ENCODE measurements around the gene OSBPL10. TPM values are rescaled to one million over a fixed set of nuclear protein-coding genes. Genes with fewer than 3 reads are reported as not detected.

OSBPL10 gene
- polyA plus RNA-seq, 3 donors from 2014 or later: 0.19 to 0.50 TPM; not detected in 1

GRCh38 chr3:31895471-31895870 lies 85.6 kb downstream of the OSBPL10 start:
- H3K36me3 Mint-ChIP-seq: no peaks in the 10 kb centered on the region
- no peak for DNase-seq
- no peak overlapping the region for H3K27ac Mint-ChIP-seq
- H3K4me3 Mint-ChIP-seq: no peak overlapping the region
- no peaks in the 10 kb centered on the region for H3K9me3 Mint-ChIP-seq
- peaks cover 0 to 10% (median 2%) of the 10 kb centered on the region in 3 donors for H3K27me3 Mint-ChIP-seq (ENCODE audit: low read depth in 3 of 3)
- no peaks in the 10 kb centered on the region for H3K4me1 Mint-ChIP-seq

- no peak overlapping the region for H3K4me3 Mint-ChIP-seq
Observed at GRCh38 chr3:31892916-31893573, 88.0 kb downstream of the OSBPL10 start.

GRCh38 chr3:31892500-31892899 lies 88.6 kb downstream of the OSBPL10 start:
- no peaks in the 10 kb centered on the region for H3K36me3 Mint-ChIP-seq
- no peaks in the 10 kb centered on the region for H3K9me3 Mint-ChIP-seq
- no peaks in the 10 kb centered on the region for H3K4me1 Mint-ChIP-seq
- H3K27ac Mint-ChIP-seq: no peak overlapping the region
- no peak overlapping the region for H3K4me3 Mint-ChIP-seq
- no peak for DNase-seq
- H3K27me3 Mint-ChIP-seq (ENCODE audit: low read depth in 3 of 3): peaks cover 2 to 10% (median 3%) of the 10 kb centered on the region in 3 donors

More at GRCh38 chr3:31892916-31893573, 88.0 kb downstream of the OSBPL10 start:
- H3K9me3 Mint-ChIP-seq: no peaks in the 10 kb centered on the region
- no peaks in the 10 kb centered on the region for H3K4me1 Mint-ChIP-seq
- H3K27me3 Mint-ChIP-seq (ENCODE audit: low read depth in 3 of 3): peaks cover 2 to 10% (median 3%) of the 10 kb centered on the region in 3 donors
- H3K36me3 Mint-ChIP-seq: no peaks in the 10 kb centered on the region
- no peak overlapping the region for H3K27ac Mint-ChIP-seq
- no peak for DNase-seq

GRCh38 chr3:31891876-31892455 lies 89.1 kb downstream of the OSBPL10 start:
- Mint-ChIP-seq H3K36me3 (no peaks in the 10 kb centered on the region), H3K9me3 (no peaks in the 10 kb centered on the region), H3K27me3 (ENCODE audit: low read depth in 3 of 3) (peaks cover 2 to 7% (median 3%) of the 10 kb centered on the region in 3 donors), H3K4me3 (no peak overlapping the region), H3K4me1 (no peaks in the 10 kb centered on the region), H3K27ac (no peak overlapping the region)
- no peak for DNase-seq

GRCh38 chr3:31890742-31891469 lies 90.2 kb downstream of the OSBPL10 start:
- Mint-ChIP-seq H3K36me3 (no peaks in the 10 kb centered on the region), H3K27ac (no peak overlapping the region)

GRCh38 chr3:31890007-31890406 lies 91.1 kb downstream of the OSBPL10 start:
- no peak for DNase-seq
- Mint-ChIP-seq H3K36me3 (no peaks in the 10 kb centered on the region), H3K27ac (no peak overlapping the region), H3K27me3 (ENCODE audit: low read depth in 3 of 3) (peaks cover 2 to 9% (median 3%) of the 10 kb centered on the region in 3 donors), H3K9me3 (no peaks in the 10 kb centered on the region), H3K4me3 (no peak overlapping the region), H3K4me1 (no peaks in the 10 kb centered on the region)

More at GRCh38 chr3:31890742-31891469, 90.2 kb downstream of the OSBPL10 start:
- peaks cover 2 to 7% (median 3%) of the 10 kb centered on the region in 3 donors for H3K27me3 Mint-ChIP-seq (ENCODE audit: low read depth in 3 of 3)
- H3K4me3 Mint-ChIP-seq: no peak overlapping the region
- H3K4me1 Mint-ChIP-seq: no peaks in the 10 kb centered on the region
- no peak for DNase-seq
- no peaks in the 10 kb centered on the region for H3K9me3 Mint-ChIP-seq

GRCh38 chr3:31885235-31885634 lies 95.8 kb downstream of the OSBPL10 start:
- Mint-ChIP-seq H3K9me3 (no peaks in the 10 kb centered on the region), H3K27me3 (ENCODE audit: low read depth in 3 of 3) (peaks cover 3 to 9% (median 5%) of the 10 kb centered on the region in 3 donors), H3K27ac (no peak overlapping the region), H3K4me3 (no peak overlapping the region), H3K36me3 (no peaks in the 10 kb centered on the region), H3K4me1 (no peaks in the 10 kb centered on the region)
- DNase-seq: no peak

GRCh38 chr3:31884251-31884650 lies 96.8 kb downstream of the OSBPL10 start:
- Mint-ChIP-seq H3K27ac (no peak overlapping the region), H3K27me3 (ENCODE audit: low read depth in 3 of 3) (peaks cover 2 to 10% (median 4%) of the 10 kb centered on the region in 3 donors), H3K9me3 (no peaks in the 10 kb centered on the region), H3K36me3 (no peaks in the 10 kb centered on the region), H3K4me3 (no peak overlapping the region), H3K4me1 (no peaks in the 10 kb centered on the region)
- DNase-seq: no peak

- Mint-ChIP-seq H3K4me3 (no peak overlapping the region), H3K4me1 (no peaks in the 10 kb centered on the region), H3K9me3 (no peaks in the 10 kb centered on the region), H3K27ac (no peak overlapping the region), H3K36me3 (no peaks in the 10 kb centered on the region), H3K27me3 (ENCODE audit: low read depth in 3 of 3) (peaks cover 2 to 10% (median 3%) of the 10 kb centered on the region in 3 donors)
- no peak for DNase-seq
Observed at GRCh38 chr3:31882895-31883294, 98.2 kb downstream of the OSBPL10 start.

- Mint-ChIP-seq H3K9me3 (no peaks in the 10 kb centered on the region), H3K4me1 (no peaks in the 10 kb centered on the region), H3K4me3 (no peak overlapping the region), H3K27ac (no peak overlapping the region), H3K36me3 (no peaks in the 10 kb centered on the region), H3K27me3 (ENCODE audit: low read depth in 3 of 3) (peaks cover 2 to 10% (median 3%) of the 10 kb centered on the region in 3 donors)
- no peak for DNase-seq
Observed at GRCh38 chr3:31882431-31882830, 98.6 kb downstream of the OSBPL10 start.

GRCh38 chr3:31880482-31881078 lies 100.5 kb downstream of the OSBPL10 start:
- H3K27me3 Mint-ChIP-seq (ENCODE audit: low read depth in 3 of 3): peaks cover 2 to 12% (median 3%) of the 10 kb centered on the region in 3 donors
- no peak overlapping the region for H3K27ac Mint-ChIP-seq
- no peak for DNase-seq
- no peaks in the 10 kb centered on the region for H3K36me3 Mint-ChIP-seq
- H3K4me1 Mint-ChIP-seq: no peaks in the 10 kb centered on the region
- H3K4me3 Mint-ChIP-seq: no peak overlapping the region
- H3K9me3 Mint-ChIP-seq: no peaks in the 10 kb centered on the region

- Mint-ChIP-seq H3K27me3 (ENCODE audit: low read depth in 3 of 3) (peaks cover 0 to 12% (median 3%) of the 10 kb centered on the region in 3 donors), H3K4me1 (no peaks in the 10 kb centered on the region), H3K27ac (no peak overlapping the region), H3K4me3 (no peak overlapping the region), H3K9me3 (no peaks in the 10 kb centered on the region), H3K36me3 (no peaks in the 10 kb centered on the region)
- DNase-seq: no peak
Observed at GRCh38 chr3:31880020-31880419, 101.0 kb downstream of the OSBPL10 start.

GRCh38 chr3:31879365-31879764 lies 101.7 kb downstream of the OSBPL10 start:
- Mint-ChIP-seq H3K4me3 (no peak overlapping the region), H3K9me3 (no peaks in the 10 kb centered on the region), H3K27me3 (ENCODE audit: low read depth in 3 of 3) (peaks cover 0 to 12% (median 4%) of the 10 kb centered on the region in 3 donors), H3K36me3 (no peaks in the 10 kb centered on the region), H3K27ac (no peak overlapping the region), H3K4me1 (no peaks in the 10 kb centered on the region)
- DNase-seq: no peak

All from immature natural killer cell (primary cell).